ENCODE results near the gene EPYC.

The EPYC gene

GRCh38 chr12:91019455-91019854 is 14.7 kb upstream of the EPYC start:
- ChIA-PET CTCF (interaction anchor here (0.6 kb wide), 1 partner anchor 306 kb away, joined by 4 read pairs; no protein-coding TSS in a partner anchor), POLR2A (no interaction called here)
- Histone ChIP-seq H3K27ac (ENCODE audit: extremely low read depth, low read depth, low read length) (no peak overlapping the region), H3K9me3 (ENCODE audit: control insufficient read depth, insufficient read depth, low read depth, low read length) (no peaks in the 10 kb centered on the region), H3K36me3 (ENCODE audit: control insufficient read depth in 2 of 2, insufficient read depth in 1 of 2, low read length in 2 of 2) (no peaks in the 10 kb centered on the region), H3K4me3 (ENCODE audit: low read depth, low read length) (no peak overlapping the region), H3K4me1 (ENCODE audit: control insufficient read depth, insufficient read depth, low read length) (no peaks in the 10 kb centered on the region)
- TF ChIP-seq ZNF837 (tag by site-specific recombination; IDR thresholded peaks at IDR 0.05), result no peak
- TF ChIP-seq ZNF23 (tag by site-specific recombination; IDR thresholded peaks at IDR 0.05; ENCODE audit: borderline replicate concordance), result no peak
- no peak for TF ChIP-seq KLF17 (tag by site-specific recombination; IDR thresholded peaks at IDR 0.05)
- TF ChIP-seq ZNF302 (tag by site-specific recombination; IDR thresholded peaks at IDR 0.05; ENCODE audit: low read depth), result no peak
- no peak for TF ChIP-seq YY2 (tag by site-specific recombination; IDR thresholded peaks at IDR 0.05)
- TF ChIP-seq ZNF768 (tag by site-specific recombination; IDR thresholded peaks at IDR 0.05), result no peak
- TF ChIP-seq AEBP2 (tag by site-specific recombination; IDR thresholded peaks at IDR 0.05; ENCODE audit: borderline replicate concordance), result no peak
- TF ChIP-seq ZNF501 (tag by site-specific recombination; IDR thresholded peaks at IDR 0.05), result no peak
- TF ChIP-seq MZF1 (tag by site-specific recombination; IDR thresholded peaks at IDR 0.05; ENCODE audit: borderline replicate concordance), result no peak
- no peak for TF ChIP-seq TCF7L2 (IDR thresholded peaks at IDR 0.05; ENCODE audit: borderline replicate concordance, low read depth, low read length)
- no peak for TF ChIP-seq SALL2 (tag by site-specific recombination; IDR thresholded peaks at IDR 0.05; ENCODE audit: borderline replicate concordance)
- TF ChIP-seq ZNF423 (tag by site-specific recombination; IDR thresholded peaks at IDR 0.05), result no peak
- no peak for TF ChIP-seq ZNF623 (tag by site-specific recombination; IDR thresholded peaks at IDR 0.05)
- no peak for TF ChIP-seq ZNF175 (tag by site-specific recombination; IDR thresholded peaks at IDR 0.05)

- no peaks in the 10 kb centered on the region for H3K4me1 ChIP-seq (ENCODE audit: control insufficient read depth, insufficient read depth, low read length)
- ChIA-PET POLR2A (no interaction called here), CTCF (no interaction called here)
- no peak overlapping the region for H3K27ac ChIP-seq (ENCODE audit: extremely low read depth, low read depth, low read length)
- TF ChIP-seq ZNF16 (tag by site-specific recombination; IDR thresholded peaks at IDR 0.05; ENCODE audit: low read depth) (no peak), BCL6B (tag by site-specific recombination; IDR thresholded peaks at IDR 0.05) (no peak), ZEB2 (tag by site-specific recombination; IDR thresholded peaks at IDR 0.05) (no peak), ZNF585B (tag by site-specific recombination; IDR thresholded peaks at IDR 0.05) (no peak), ZNF501 (tag by site-specific recombination; IDR thresholded peaks at IDR 0.05) (no peak), GLIS2 (tag by site-specific recombination; IDR thresholded peaks at IDR 0.05) (no peak), ZNF707 (tag by site-specific recombination; IDR thresholded peaks at IDR 0.05) (no peak), TCF7L2 (IDR thresholded peaks at IDR 0.05; ENCODE audit: borderline replicate concordance, low read depth, low read length) (no peak), ZIC2 (tag by site-specific recombination; IDR thresholded peaks at IDR 0.05) (no peak), ZNF274 (IDR thresholded peaks at IDR 0.05; ENCODE audit: low read length) (no peak), ZNF274 (tag by site-specific recombination; IDR thresholded peaks at IDR 0.05; ENCODE audit: borderline replicate concordance) (no peak), ZXDB (tag by site-specific recombination; IDR thresholded peaks at IDR 0.05) (no peak), PRDM4 (tag by site-specific recombination; IDR thresholded peaks at IDR 0.05) (no peak), ZNF830 (tag by site-specific recombination; IDR thresholded peaks at IDR 0.05; ENCODE audit: low read depth) (no peak), ZNF777 (tag by site-specific recombination; IDR thresholded peaks at IDR 0.05; ENCODE audit: borderline replicate concordance) (no peak), IKZF3 (tag by site-specific recombination; IDR thresholded peaks at IDR 0.05) (no peak), SALL2 (tag by site-specific recombination; IDR thresholded peaks at IDR 0.05; ENCODE audit: borderline replicate concordance) (no peak), ZNF48 (tag by site-specific recombination; IDR thresholded peaks at IDR 0.05) (no peak)
- no peaks in the 10 kb centered on the region for H3K9me3 ChIP-seq (ENCODE audit: control insufficient read depth, insufficient read depth, low read depth, low read length)
- no peak overlapping the region for H3K4me3 ChIP-seq (ENCODE audit: low read depth, low read length)
- no peaks in the 10 kb centered on the region for H3K36me3 ChIP-seq (ENCODE audit: control insufficient read depth in 2 of 2, insufficient read depth in 1 of 2, low read length in 2 of 2)
These were observed 12.9 kb upstream of the EPYC start for GRCh38 chr12:91017511-91018263.

All from HEK293 (cell line).